Gastrocnemius medialis (tissue), 4 donors: ENCODE data around the gene PDK3. TPM values are rescaled to one million over a fixed set of nuclear protein-coding genes. Genes with fewer than 3 reads are reported as not detected.

Experiments used
- ATAC-seq, 2 donors: fragments of 150-250 bp; one replicate each; pipeline ENCODE4 v1.9.1; 2016
- DNase-seq, 2 donors: peaks; one replicate each; pipeline ENCODE4 v3.0.0-alpha.2; 2019
- H3K27ac ChIP-seq, 4 donors: fragments of 200-600 bp; sonication (generic); 1 replicate in 1 of 4; 2 replicates in 3 of 4; pipeline ENCODE4 v1.5.1; 2016 to 2018; ENCODE audit warnings: mild to moderate bottlenecking in 2 of 4, moderate library complexity in 1 of 4
- H3K27me3 ChIP-seq, 3 donors: fragments of 200-600 bp; sonication (generic) in 2 of 3; 1 replicate in 1 of 3; 2 replicates in 2 of 3; pipeline versions ENCODE4 v1.5.1 to v1.6.0; 2016 to 2019; ENCODE audit warnings: mild to moderate bottlenecking in 1 of 3, moderate library complexity in 1 of 3
- H3K36me3 ChIP-seq, 2 donors: fragments of 200-600 bp; sonication (generic) in 1 of 2; one replicate each; pipeline ENCODE4 v1.5.1; 2017 to 2018
- H3K4me1 ChIP-seq, 2 donors: fragments of 200-600 bp; sonication (generic) in 1 of 2; one replicate each; pipeline ENCODE4 v1.5.1; 2016 to 2017; ENCODE audit warnings: mild to moderate bottlenecking in 2 of 2
- H3K4me3 ChIP-seq, 4 donors: fragments of 200-600 bp; sonication (generic) in 3 of 4; 1 replicate in 1 of 4; 2 replicates in 3 of 4; pipeline ENCODE4 v1.5.1; 2016 to 2019; ENCODE audit warnings: mild to moderate bottlenecking in 2 of 4
- H3K9me3 ChIP-seq, 3 donors: fragments of 200-600 bp; sonication (generic) in 2 of 3; 1 replicate in 1 of 3; 2 replicates in 2 of 3; pipeline ENCODE4 v1.5.1; 2016 to 2019
- CTCF ChIP-seq, 5 experiments: fragments of 450-650 bp in 3 of 5; fragments of 200-600 bp in 2 of 5; sonication (generic) in 2 of 5; IDR thresholded peaks in 4 of 5; conservative IDR thresholded peaks in 1 of 5; 1 replicate in 4 of 5; 2 replicates in 1 of 5; pipeline ENCODE4 v1.5.1; 2016 to 2019; ENCODE audit warnings: antibody characterized with exemption in 5 of 5, mild to moderate bottlenecking in 3 of 5, moderate library complexity in 3 of 5
- POLR2A ChIP-seq, 2 donors: fragments of 450-650 bp; IDR thresholded peaks; one replicate each; pipeline ENCODE4 v1.6.1; 2017; ENCODE audit warnings: antibody characterized with exemption in 2 of 2, mild to moderate bottlenecking in 2 of 2, moderate library complexity in 2 of 2
- in situ Hi-C, 4 donors: fragments of 200-750 bp; cut with MboI; loops; one replicate each; pipeline versions ENCODE4 v1.15.0 to v1.8.0; 2017; ENCODE audit warnings: low sequenced_read_pairs in 4 of 4
- intact Hi-C: fragments of 100-400 bp; cut with DNase I; formaldehyde crosslinking; loops from one replicate; pipeline ENCODE4 v1.15.1; 2023; ENCODE audit warnings: low total_unique reads
- total RNA-seq, 4 donors: library from RNA; depleted of rRNA; stranded (reverse); fragments of >200 nt; gene quantifications; one replicate each; pipeline versions ENCODE4 v1.1.0 to v1.2.3, GENCODE V29; 2016

The PDK3 gene
- total RNA-seq, 4 donors from 2014 or later: 1.8 to 4.5 (median 2.7) TPM

GRCh38 chrX:24528605-24529004 lies 63.5 kb downstream of the PDK3 start:
- intact Hi-C loops (no loop called here), in situ Hi-C loops (no loop called here)
- TF ChIP-seq CTCF (IDR thresholded peaks at IDR 0.05 in 4 of 5, conservative IDR thresholded peaks at IDR 0.05 in 1 of 5) (no peak), POLR2A (IDR thresholded peaks at IDR 0.05) (no peak)
- no peak overlapping the region for H3K27ac ChIP-seq
- no peak overlapping the region for H3K4me3 ChIP-seq
- no peaks in the 10 kb centered on the region for H3K27me3 ChIP-seq
- no peaks in the 10 kb centered on the region for H3K4me1 ChIP-seq
- ATAC-seq (no peak), DNase-seq (no peak)
- H3K36me3 ChIP-seq: no peaks in the 10 kb centered on the region
- no peaks in the 10 kb centered on the region for H3K9me3 ChIP-seq

GRCh38 chrX:24536551-24536950 lies 71.5 kb downstream of the PDK3 start:
- Histone ChIP-seq H3K27ac (no peak overlapping the region), H3K4me3 (no peak overlapping the region), H3K36me3 (no peaks in the 10 kb centered on the region), H3K4me1 (no peaks in the 10 kb centered on the region), H3K27me3 (no peaks in the 10 kb centered on the region), H3K9me3 (no peaks in the 10 kb centered on the region)
- intact Hi-C loops: no loop called here
- DNase-seq (no peak), ATAC-seq (no peak)
- no peak for TF ChIP-seq CTCF (IDR thresholded peaks at IDR 0.05 in 4 of 5, conservative IDR thresholded peaks at IDR 0.05 in 1 of 5)
- no peak for TF ChIP-seq POLR2A (IDR thresholded peaks at IDR 0.05)
- in situ Hi-C loops: no loop called here

DNA sequence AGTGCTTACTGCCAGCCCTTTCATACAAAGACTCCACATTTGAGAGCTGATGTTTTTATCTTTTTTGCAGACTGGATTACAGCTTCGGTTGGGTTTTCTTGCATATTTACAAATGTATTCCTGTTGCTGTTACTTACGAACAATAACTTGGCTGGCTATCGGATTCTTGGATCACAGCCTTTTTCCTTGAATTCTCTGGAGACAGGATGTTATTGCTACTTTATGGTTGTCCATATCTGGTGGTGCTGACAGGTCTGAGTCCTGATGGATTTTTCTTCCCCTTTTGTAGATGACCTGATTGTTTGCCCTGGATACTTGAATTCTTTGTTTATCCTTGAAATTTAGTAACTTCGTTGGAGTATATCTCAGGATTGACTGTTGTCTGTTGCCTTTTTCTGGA lies 77.7 kb downstream of the PDK3 start:
- in situ Hi-C loops: no loop called here
- TF ChIP-seq CTCF (IDR thresholded peaks at IDR 0.05 in 4 of 5, conservative IDR thresholded peaks at IDR 0.05 in 1 of 5) (no peak), POLR2A (IDR thresholded peaks at IDR 0.05) (no peak)
- Histone ChIP-seq H3K4me1 (no peaks in the 10 kb centered on the region), H3K36me3 (no peaks in the 10 kb centered on the region), H3K4me3 (no peak overlapping the region), H3K9me3 (no peaks in the 10 kb centered on the region), H3K27me3 (no peaks in the 10 kb centered on the region), H3K27ac (no peak overlapping the region)
- intact Hi-C loops: no loop called here
- ATAC-seq: no peak
- no peak for DNase-seq

DNA sequence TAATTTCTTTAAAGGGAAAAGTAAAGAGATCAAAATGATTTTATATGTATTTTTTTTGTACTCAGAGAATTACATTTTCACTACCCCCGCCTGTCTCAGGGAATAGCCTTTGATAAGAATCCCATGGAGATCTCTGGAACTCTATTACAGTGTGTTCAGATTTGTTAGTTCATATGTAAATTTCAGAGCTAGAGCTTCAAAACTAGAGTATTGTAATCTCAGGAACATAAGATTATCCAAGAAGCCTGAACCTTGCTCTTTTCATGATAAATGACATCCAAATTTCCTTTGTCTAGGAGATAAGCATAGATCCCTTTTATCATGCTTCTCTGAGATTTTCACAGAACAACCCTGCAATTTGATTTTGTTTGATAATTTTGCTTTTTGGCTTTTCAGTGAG lies 82.9 kb downstream of the PDK3 start:
- TF ChIP-seq POLR2A (IDR thresholded peaks at IDR 0.05) (no peak), CTCF (IDR thresholded peaks at IDR 0.05 in 4 of 5, conservative IDR thresholded peaks at IDR 0.05 in 1 of 5) (no peak)
- DNase-seq (no peak), ATAC-seq (no peak)
- in situ Hi-C loops: no loop called here
- no peaks in the 10 kb centered on the region for H3K27me3 ChIP-seq
- H3K36me3 ChIP-seq: no peaks in the 10 kb centered on the region
- H3K4me1 ChIP-seq: no peaks in the 10 kb centered on the region
- no peak overlapping the region for H3K27ac ChIP-seq
- no peaks in the 10 kb centered on the region for H3K9me3 ChIP-seq
- intact Hi-C loops: no loop called here
- H3K4me3 ChIP-seq: no peak overlapping the region

DNA sequence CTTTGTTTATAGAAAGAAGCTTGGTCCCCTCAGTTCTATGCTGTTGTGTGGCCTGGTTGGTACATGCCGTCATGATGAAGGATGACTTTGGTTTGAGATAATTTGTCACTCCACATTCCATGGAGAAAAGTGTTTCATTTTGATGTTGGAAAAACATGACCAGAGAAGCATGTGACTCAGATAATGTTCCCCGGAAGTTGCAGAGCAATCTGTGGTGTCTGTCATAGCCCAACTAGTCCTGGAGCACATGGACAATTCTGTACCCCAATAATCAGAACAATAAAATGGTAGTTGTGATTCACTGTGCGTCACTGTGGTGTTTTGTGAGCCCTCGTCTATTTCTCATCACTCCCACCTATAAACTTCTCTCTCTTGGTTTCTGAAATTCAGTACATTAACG lies 85.1 kb downstream of the PDK3 start:
- TF ChIP-seq CTCF (IDR thresholded peaks at IDR 0.05 in 4 of 5, conservative IDR thresholded peaks at IDR 0.05 in 1 of 5) (no peak), POLR2A (IDR thresholded peaks at IDR 0.05) (no peak)
- H3K36me3 ChIP-seq: no peaks in the 10 kb centered on the region
- no peak for DNase-seq
- intact Hi-C loops (no loop called here), in situ Hi-C loops (no loop called here)
- no peaks in the 10 kb centered on the region for H3K27me3 ChIP-seq
- no peak overlapping the region for H3K27ac ChIP-seq
- no peak for ATAC-seq
- no peaks in the 10 kb centered on the region for H3K4me1 ChIP-seq
- H3K4me3 ChIP-seq: no peak overlapping the region
- H3K9me3 ChIP-seq: no peaks in the 10 kb centered on the region
